ENCODE measurements around the gene ASB12. TPM values are rescaled to one million over a fixed set of nuclear protein-coding genes. Genes with fewer than 3 reads are reported as not detected.

Gene ASB12
- total and polyA plus RNA-seq, 2 donors (not counting 3 experiments of a cell fraction or from before 2014, with no cell fraction given) = 0.11 TPM; not detected in 1

DNA sequence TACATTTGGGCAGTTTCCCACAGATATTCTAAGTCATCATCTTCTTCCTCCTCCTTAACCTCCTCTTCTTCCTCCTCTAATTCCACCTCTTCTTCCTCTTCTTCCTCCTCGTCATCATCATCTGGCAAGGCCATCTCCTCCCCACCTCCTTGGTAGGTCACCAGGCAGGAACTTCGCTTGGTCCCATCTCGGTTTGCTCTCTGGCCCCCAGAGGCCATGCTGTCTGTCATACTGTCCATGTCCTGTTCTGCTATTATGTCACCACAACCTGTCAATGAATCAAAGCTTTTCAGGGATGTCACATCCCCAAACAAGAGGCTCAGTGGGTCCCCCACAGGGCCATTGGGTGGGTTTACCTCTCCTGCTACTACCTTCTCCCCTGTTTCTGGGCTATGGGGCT, 38.4 kb downstream of the ASB12 start:
- FAIRE-seq = no peak

More for the DNA sequence above, 38.4 kb downstream of the ASB12 start:
- H3K4me2 ChIP-seq (ENCODE audit: insufficient read depth, low read length) = no peak overlapping the region
- H3K27me3 ChIP-seq (ENCODE audit: control insufficient read depth in 2 of 2, insufficient read depth in 2 of 2, low read length in 2 of 2) = no peaks in the 10 kb centered on the region
- H3K9me3 ChIP-seq (replicated peaks; ENCODE audit: control insufficient read depth, insufficient read depth, low read length) = no peaks in the 10 kb centered on the region
- H2AFZ ChIP-seq (ENCODE audit: low read depth, low read length) = no peak overlapping the region
- no peaks in the 10 kb centered on the region for H3K79me2 ChIP-seq (ENCODE audit: control insufficient read depth, insufficient read depth, low read length)
- H4K20me1 ChIP-seq (replicated peaks; ENCODE audit: control insufficient read depth, extremely low read depth, insufficient read depth, low read length) = no peaks in the 10 kb centered on the region
- no peak overlapping the region for H3K27ac ChIP-seq (ENCODE audit: insufficient read depth, low read depth, low read length)
- no peaks in the 10 kb centered on the region for H3K4me1 ChIP-seq (ENCODE audit: control insufficient read depth, extremely low read depth, insufficient read depth, low read length)
- DNase-seq (ENCODE audit: low read depth, low spot score) = no peak
- H3K9me1 ChIP-seq (replicated peaks; ENCODE audit: control insufficient read depth, extremely low read depth, insufficient read depth, low read length) = no peaks in the 10 kb centered on the region
- TF ChIP-seq GATA2 (IDR thresholded peaks at IDR 0.05; ENCODE audit: insufficient read depth, insufficient read length, low read depth, low read length) = no peak
- TF ChIP-seq FOS (IDR thresholded peaks at IDR 0.05; ENCODE audit: borderline replicate concordance, insufficient read depth, low read length) = no peak
- TF ChIP-seq, protein P1, sequence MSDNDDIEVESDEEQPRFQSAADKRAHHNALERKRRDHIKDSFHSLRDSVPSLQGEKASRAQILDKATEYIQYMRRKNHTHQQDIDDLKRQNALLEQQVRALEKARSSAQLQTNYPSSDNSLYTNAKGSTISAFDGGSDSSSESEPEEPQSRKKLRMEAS (IDR thresholded peaks at IDR 0.05; ENCODE audit: insufficient read depth, insufficient read length) = no peak
- TF ChIP-seq EZH2 (IDR thresholded peaks at IDR 0.05; ENCODE audit: borderline replicate concordance, low read depth, low read length, severe bottlenecking) = no peak
- no peak for TF ChIP-seq MYC (IDR thresholded peaks at IDR 0.05; ENCODE audit: low read depth, low read length)
- no peak for TF ChIP-seq JUN (IDR thresholded peaks at IDR 0.05; ENCODE audit: borderline replicate concordance, insufficient read depth, insufficient read length, low read depth)
- TF ChIP-seq, protein P2, sequence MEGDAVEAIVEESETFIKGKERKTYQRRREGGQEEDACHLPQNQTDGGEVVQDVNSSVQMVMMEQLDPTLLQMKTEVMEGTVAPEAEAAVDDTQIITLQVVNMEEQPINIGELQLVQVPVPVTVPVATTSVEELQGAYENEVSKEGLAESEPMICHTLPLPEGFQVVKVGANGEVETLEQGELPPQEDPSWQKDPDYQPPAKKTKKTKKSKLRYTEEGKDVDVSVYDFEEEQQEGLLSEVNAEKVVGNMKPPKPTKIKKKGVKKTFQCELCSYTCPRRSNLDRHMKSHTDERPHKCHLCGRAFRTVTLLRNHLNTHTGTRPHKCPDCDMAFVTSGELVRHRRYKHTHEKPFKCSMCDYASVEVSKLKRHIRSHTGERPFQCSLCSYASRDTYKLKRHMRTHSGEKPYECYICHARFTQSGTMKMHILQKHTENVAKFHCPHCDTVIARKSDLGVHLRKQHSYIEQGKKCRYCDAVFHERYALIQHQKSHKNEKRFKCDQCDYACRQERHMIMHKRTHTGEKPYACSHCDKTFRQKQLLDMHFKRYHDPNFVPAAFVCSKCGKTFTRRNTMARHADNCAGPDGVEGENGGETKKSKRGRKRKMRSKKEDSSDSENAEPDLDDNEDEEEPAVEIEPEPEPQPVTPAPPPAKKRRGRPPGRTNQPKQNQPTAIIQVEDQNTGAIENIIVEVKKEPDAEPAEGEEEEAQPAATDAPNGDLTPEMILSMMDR (IDR thresholded peaks at IDR 0.05; ENCODE audit: extremely low read depth in 1 of 2, insufficient read depth in 1 of 2, low read depth in 1 of 2, low read length in 2 of 2) = no peak
- no peak for TF ChIP-seq POLR2AphosphoS5 (IDR thresholded peaks at IDR 0.05; ENCODE audit: insufficient read depth, low read depth, low read length)
- no peak for TF ChIP-seq POLR2A (IDR thresholded peaks at IDR 0.05; ENCODE audit: low read depth, low read length)
- dilution Hi-C loops (cut with MboI; ENCODE audit: extremely low pct_ligation_motif_present, low sequenced_read_pairs) = no loop called here
- ChIA-PET POLR2A (no interaction called here), CTCF (no interaction called here)
- H3K4me3 ChIP-seq (replicated peaks in 1 of 3; ENCODE audit: insufficient read depth in 1 of 3, low read depth in 1 of 3, low read length in 3 of 3) = no peak overlapping the region
- H3K36me3 ChIP-seq (ENCODE audit: control insufficient read depth in 2 of 2, extremely low read depth in 1 of 2, insufficient read depth in 2 of 2, low read length in 2 of 2) = peaks cover 0 to 3% of the 10 kb centered on the region in 2 experiments
- intact Hi-C loops (cut with micrococcal nuclease) = no loop called here
- no peak overlapping the region for H3K9ac ChIP-seq (replicated peaks; ENCODE audit: extremely low read depth, insufficient read depth, low read length)
- no TSS peak for BruUV-seq (replicated peaks)
